ENCODE measurements around the gene ATP9A. TPM values are rescaled to one million over a fixed set of nuclear protein-coding genes. Genes with fewer than 3 reads are reported as not detected.

The ATP9A gene
- polyA plus RNA-seq, 3 donors = 0.04 TPM; not detected in 2

GRCh38 chr20:51801122-51801822 is 33.1 kb upstream of the ATP9A start:
- H3K9ac ChIP-seq (ENCODE audit: insufficient read depth, low read length, poor library complexity, severe bottlenecking) = peak overlapping the region; percentile 32
- H3K9me3 ChIP-seq (replicated peaks in 1 of 2; ENCODE audit: control insufficient read depth in 1 of 2, insufficient read depth in 1 of 2, low read length in 2 of 2) = peaks cover 0 to 9% of the 10 kb centered on the region in 2 donors
- intact Hi-C loops (cut with micrococcal nuclease) = no loop called here
- H3K9me3 Mint-ChIP-seq = peaks cover 0 to 14% (median 2%) of the 10 kb centered on the region in 7 donors
- H3K36me3 Mint-ChIP-seq = peaks cover 0 to 2% of the 10 kb centered on the region in 2 donors
- TF ChIP-seq, protein P1, sequence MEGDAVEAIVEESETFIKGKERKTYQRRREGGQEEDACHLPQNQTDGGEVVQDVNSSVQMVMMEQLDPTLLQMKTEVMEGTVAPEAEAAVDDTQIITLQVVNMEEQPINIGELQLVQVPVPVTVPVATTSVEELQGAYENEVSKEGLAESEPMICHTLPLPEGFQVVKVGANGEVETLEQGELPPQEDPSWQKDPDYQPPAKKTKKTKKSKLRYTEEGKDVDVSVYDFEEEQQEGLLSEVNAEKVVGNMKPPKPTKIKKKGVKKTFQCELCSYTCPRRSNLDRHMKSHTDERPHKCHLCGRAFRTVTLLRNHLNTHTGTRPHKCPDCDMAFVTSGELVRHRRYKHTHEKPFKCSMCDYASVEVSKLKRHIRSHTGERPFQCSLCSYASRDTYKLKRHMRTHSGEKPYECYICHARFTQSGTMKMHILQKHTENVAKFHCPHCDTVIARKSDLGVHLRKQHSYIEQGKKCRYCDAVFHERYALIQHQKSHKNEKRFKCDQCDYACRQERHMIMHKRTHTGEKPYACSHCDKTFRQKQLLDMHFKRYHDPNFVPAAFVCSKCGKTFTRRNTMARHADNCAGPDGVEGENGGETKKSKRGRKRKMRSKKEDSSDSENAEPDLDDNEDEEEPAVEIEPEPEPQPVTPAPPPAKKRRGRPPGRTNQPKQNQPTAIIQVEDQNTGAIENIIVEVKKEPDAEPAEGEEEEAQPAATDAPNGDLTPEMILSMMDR (IDR thresholded peaks at IDR 0.05) = no peak
- H3K4me3 Mint-ChIP-seq = peak overlapping the region; percentile 79 to 89
- H3K27me3 ChIP-seq (ENCODE audit: control insufficient read depth in 2 of 2, insufficient read depth in 2 of 2, low read length in 2 of 2) = peaks cover 32 to 61% of the 10 kb centered on the region in 2 donors
- peak overlapping the region; percentile 10 to 72 (median 45) for H3K4me3 ChIP-seq (replicated peaks in 1 of 3; ENCODE audit: low read depth in 2 of 3, low read length in 3 of 3)
- peaks cover 35 to 42% (median 41%) of the 10 kb centered on the region in 3 donors for H3K27me3 Mint-ChIP-seq (ENCODE audit: low read depth in 3 of 3)
- under 1% methylated on average over 35 of the region's 59 CpGs for WGBS (ENCODE audit: insufficient coverage)
- peak overlapping the region; percentile 81 for H3K4me2 ChIP-seq (replicated peaks; ENCODE audit: extremely low read depth, low read length, poor library complexity, severe bottlenecking)
- peaks cover 24% of the 10 kb centered on the region for H3K4me1 Mint-ChIP-seq
- H3K4me1 ChIP-seq (ENCODE audit: control insufficient read depth in 1 of 2, insufficient read depth in 2 of 2, low read length in 2 of 2) = peaks cover 25 to 28% of the 10 kb centered on the region in 2 donors
- DNase-seq = no peak
- H3K27ac ChIP-seq (ENCODE audit: low read depth in 1 of 2, low read length in 2 of 2) = no peak overlapping the region
- H3K79me2 ChIP-seq (ENCODE audit: insufficient read depth, low read length) = no peaks in the 10 kb centered on the region
- H2AFZ ChIP-seq (ENCODE audit: insufficient read depth, low read depth, low read length, poor library complexity, severe bottlenecking) = peak overlapping the region; percentile 68
- H3K27ac Mint-ChIP-seq = no peak overlapping the region
- H3K36me3 ChIP-seq (replicated peaks in 1 of 2; ENCODE audit: control insufficient read depth in 1 of 2, insufficient read depth in 2 of 2, low read length in 2 of 2) = no peaks in the 10 kb centered on the region
- H4K20me1 ChIP-seq (ENCODE audit: insufficient read depth, low read length) = no peaks in the 10 kb centered on the region

- Histone ChIP-seq H2AFZ (ENCODE audit: insufficient read depth, low read depth, low read length, poor library complexity, severe bottlenecking) (peak overlapping the region; percentile 68), H3K9ac (ENCODE audit: insufficient read depth, low read length, poor library complexity, severe bottlenecking) (peak overlapping the region; percentile 21), H3K4me1 (ENCODE audit: control insufficient read depth in 1 of 2, insufficient read depth in 2 of 2, low read length in 2 of 2) (peaks cover 25 to 28% of the 10 kb centered on the region in 2 donors), H3K9me3 (replicated peaks in 1 of 2; ENCODE audit: control insufficient read depth in 1 of 2, insufficient read depth in 1 of 2, low read length in 2 of 2) (peaks cover 0 to 9% of the 10 kb centered on the region in 2 donors), H4K20me1 (ENCODE audit: insufficient read depth, low read length) (no peaks in the 10 kb centered on the region), H3K4me3 (replicated peaks in 1 of 3; ENCODE audit: low read depth in 2 of 3, low read length in 3 of 3) (peak overlapping the region; percentile 10 to 72 (median 45)), H3K27me3 (ENCODE audit: control insufficient read depth in 2 of 2, insufficient read depth in 2 of 2, low read length in 2 of 2) (peaks cover 32 to 61% of the 10 kb centered on the region in 2 donors), H3K36me3 (replicated peaks in 1 of 2; ENCODE audit: control insufficient read depth in 1 of 2, insufficient read depth in 2 of 2, low read length in 2 of 2) (no peaks in the 10 kb centered on the region), H3K4me2 (replicated peaks; ENCODE audit: extremely low read depth, low read length, poor library complexity, severe bottlenecking) (peak overlapping the region; percentile 81), H3K27ac (ENCODE audit: low read depth in 1 of 2, low read length in 2 of 2) (no peak overlapping the region), H3K79me2 (ENCODE audit: insufficient read depth, low read length) (no peaks in the 10 kb centered on the region)
- TF ChIP-seq, protein P1 (IDR thresholded peaks at IDR 0.05) = no peak
- no peak for DNase-seq
- Mint-ChIP-seq H3K9me3 (peaks cover 0 to 14% (median 2%) of the 10 kb centered on the region in 7 donors), H3K4me1 (peaks cover 24% of the 10 kb centered on the region), H3K27me3 (ENCODE audit: low read depth in 3 of 3) (peaks cover 35 to 44% (median 41%) of the 10 kb centered on the region in 3 donors), H3K27ac (no peak overlapping the region), H3K36me3 (peaks cover 0 to 2% of the 10 kb centered on the region in 2 donors), H3K4me3 (peak overlapping the region; percentile 79 to 89)
- intact Hi-C loops (cut with micrococcal nuclease) = no loop called here
- 0% methylated on average over 2 of the region's 18 CpGs for WGBS (ENCODE audit: insufficient coverage)
These were observed 32.6 kb upstream of the ATP9A start for GRCh38 chr20:51800872-51801121.
